ENCODE measurements around the gene SCFD2. TPM values are rescaled to one million over a fixed set of nuclear protein-coding genes. Genes with fewer than 3 reads are reported as not detected.

SCFD2 gene
- total and polyA plus RNA-seq, 4 donors = 5.2 to 28.7 (median 16.4) TPM

DNA sequence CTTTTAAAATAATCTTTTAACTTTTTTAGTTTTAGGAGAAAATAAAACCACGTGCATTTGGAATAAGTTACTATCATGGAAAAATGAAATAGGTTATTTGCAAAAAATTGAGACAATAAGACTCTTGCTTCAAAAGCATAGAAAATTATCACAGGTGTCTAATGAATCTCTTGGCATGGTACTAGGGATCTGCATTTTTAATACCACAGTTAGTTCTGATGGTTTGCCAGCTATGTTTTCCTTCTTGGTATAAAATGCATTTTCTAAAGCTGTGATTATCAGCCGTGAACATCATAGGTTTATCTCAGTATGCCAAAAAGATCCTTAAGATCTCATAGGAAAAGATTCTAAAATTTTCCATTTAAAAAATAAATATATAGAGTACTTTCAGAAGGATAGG is 419.9 kb downstream of the SCFD2 start:
- Histone ChIP-seq H3K27me3 (ENCODE audit: control insufficient read depth in 3 of 3, insufficient read depth in 3 of 3, low read length in 2 of 3) (no peaks in the 10 kb centered on the region), H3K27ac (ENCODE audit: low read depth in 1 of 2, low read length in 1 of 2) (peak overlapping the region in 1 of 2 donors; percentile 21), H3K4me3 (no peak overlapping the region), H3K9me3 (ENCODE audit: control insufficient read depth in 4 of 4, insufficient read depth in 3 of 4, low read length in 3 of 4) (no peaks in the 10 kb centered on the region), H3K36me3 (ENCODE audit: control insufficient read depth in 4 of 4, insufficient read depth in 4 of 4, low read length in 4 of 4) (no peaks in the 10 kb centered on the region), H3K9ac (ENCODE audit: insufficient read depth in 1 of 2, low read length in 2 of 2) (no peak overlapping the region), H3K4me1 (ENCODE audit: control insufficient read depth in 5 of 5, insufficient read depth in 5 of 5, low read length in 5 of 5) (peaks cover 0 to 9% (median 3%) of the 10 kb centered on the region in 5 donors)
- 93 to 95% methylated on average over 2 of the region's 2 CpGs for WGBS, 2 donors
- TF ChIP-seq, protein P1, sequence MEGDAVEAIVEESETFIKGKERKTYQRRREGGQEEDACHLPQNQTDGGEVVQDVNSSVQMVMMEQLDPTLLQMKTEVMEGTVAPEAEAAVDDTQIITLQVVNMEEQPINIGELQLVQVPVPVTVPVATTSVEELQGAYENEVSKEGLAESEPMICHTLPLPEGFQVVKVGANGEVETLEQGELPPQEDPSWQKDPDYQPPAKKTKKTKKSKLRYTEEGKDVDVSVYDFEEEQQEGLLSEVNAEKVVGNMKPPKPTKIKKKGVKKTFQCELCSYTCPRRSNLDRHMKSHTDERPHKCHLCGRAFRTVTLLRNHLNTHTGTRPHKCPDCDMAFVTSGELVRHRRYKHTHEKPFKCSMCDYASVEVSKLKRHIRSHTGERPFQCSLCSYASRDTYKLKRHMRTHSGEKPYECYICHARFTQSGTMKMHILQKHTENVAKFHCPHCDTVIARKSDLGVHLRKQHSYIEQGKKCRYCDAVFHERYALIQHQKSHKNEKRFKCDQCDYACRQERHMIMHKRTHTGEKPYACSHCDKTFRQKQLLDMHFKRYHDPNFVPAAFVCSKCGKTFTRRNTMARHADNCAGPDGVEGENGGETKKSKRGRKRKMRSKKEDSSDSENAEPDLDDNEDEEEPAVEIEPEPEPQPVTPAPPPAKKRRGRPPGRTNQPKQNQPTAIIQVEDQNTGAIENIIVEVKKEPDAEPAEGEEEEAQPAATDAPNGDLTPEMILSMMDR (IDR thresholded peaks at IDR 0.05; ENCODE audit: control extremely low read depth, extremely low read depth) = no peak
- DNase-seq (no peak), ATAC-seq (ENCODE audit: insufficient read depth, low FRiP score) (no peak)

DNA sequence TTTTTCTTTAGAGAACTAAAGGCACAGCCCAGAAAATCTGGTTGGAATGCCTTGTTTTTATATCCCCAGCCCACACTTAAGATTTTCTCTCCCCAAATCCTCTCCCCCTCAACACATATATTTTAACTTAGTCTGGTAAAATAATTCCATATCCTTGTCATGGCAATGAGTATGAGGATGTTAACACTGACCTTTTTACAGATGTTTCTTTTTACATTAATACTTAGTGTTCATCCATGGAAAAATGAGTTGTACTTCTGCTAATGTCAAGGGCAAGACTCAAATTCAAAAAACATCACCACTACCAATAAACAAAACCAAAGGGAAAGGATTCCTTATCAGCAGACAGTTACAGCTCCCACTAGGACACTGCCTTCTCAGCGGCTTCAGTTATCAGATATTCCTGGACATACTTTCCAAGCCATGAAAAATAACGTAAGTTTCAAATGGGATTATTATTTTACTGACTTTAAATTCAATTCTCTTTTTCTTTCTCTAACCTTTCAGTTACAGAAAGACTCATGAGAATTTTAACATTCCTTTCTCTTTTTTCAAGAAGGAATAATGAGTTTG is 420.4 kb downstream of the SCFD2 start:
- no peak overlapping the region for H3K4me3 ChIP-seq
- DNase-seq (peak in 1 of 3 donors; percentile 19), ATAC-seq (ENCODE audit: insufficient read depth, low FRiP score) (no peak)
- H3K27me3 ChIP-seq (ENCODE audit: control insufficient read depth in 3 of 3, insufficient read depth in 3 of 3, low read length in 2 of 3) = no peaks in the 10 kb centered on the region
- H3K9me3 ChIP-seq (ENCODE audit: control insufficient read depth in 4 of 4, insufficient read depth in 3 of 4, low read length in 3 of 4) = no peaks in the 10 kb centered on the region
- no peaks in the 10 kb centered on the region for H3K36me3 ChIP-seq (ENCODE audit: control insufficient read depth in 4 of 4, insufficient read depth in 4 of 4, low read length in 4 of 4)
- 82 to 83% methylated on average over 2 of the region's 2 CpGs for WGBS, 2 donors
- H3K27ac ChIP-seq (ENCODE audit: low read depth in 1 of 2, low read length in 1 of 2) = peak overlapping the region in 1 of 2 donors; percentile 56
- H3K9ac ChIP-seq (ENCODE audit: insufficient read depth in 1 of 2, low read length in 2 of 2) = no peak overlapping the region
- TF ChIP-seq, protein P1 (IDR thresholded peaks at IDR 0.05; ENCODE audit: control extremely low read depth, extremely low read depth) = no peak
- H3K4me1 ChIP-seq (ENCODE audit: control insufficient read depth in 5 of 5, insufficient read depth in 5 of 5, low read length in 5 of 5) = peaks cover 0 to 9% (median 3%) of the 10 kb centered on the region in 5 donors

DNA sequence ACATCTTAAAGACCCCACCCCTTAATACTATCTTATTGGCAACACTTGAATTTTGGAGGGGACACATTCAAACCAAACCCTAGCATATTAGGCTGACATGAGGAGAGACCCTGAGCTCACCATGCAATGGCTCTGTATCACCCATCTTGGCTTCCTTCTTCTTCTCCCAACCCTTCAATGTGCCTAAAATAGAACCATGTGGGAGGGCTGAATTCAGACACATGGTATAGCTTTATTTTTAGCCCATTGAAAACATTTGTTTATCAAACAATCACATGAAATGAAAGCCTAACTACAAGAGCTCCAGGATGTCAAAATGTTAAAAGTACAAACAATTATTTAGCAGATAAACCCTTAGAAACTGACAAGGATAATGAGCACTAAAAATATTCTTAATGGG is 422.2 kb downstream of the SCFD2 start:
- TF ChIP-seq, protein P1 (IDR thresholded peaks at IDR 0.05; ENCODE audit: control extremely low read depth, extremely low read depth) = no peak
- no peaks in the 10 kb centered on the region for H3K36me3 ChIP-seq (ENCODE audit: control insufficient read depth in 4 of 4, insufficient read depth in 4 of 4, low read length in 4 of 4)
- no peak overlapping the region for H3K9ac ChIP-seq (ENCODE audit: insufficient read depth in 1 of 2, low read length in 2 of 2)
- DNase-seq (no peak), ATAC-seq (ENCODE audit: insufficient read depth, low FRiP score) (no peak)
- no peaks in the 10 kb centered on the region for H3K27me3 ChIP-seq (ENCODE audit: control insufficient read depth in 3 of 3, insufficient read depth in 3 of 3, low read length in 2 of 3)
- H3K4me3 ChIP-seq = no peak overlapping the region
- peak overlapping the region in 1 of 2 donors; percentile 45 for H3K27ac ChIP-seq (ENCODE audit: low read depth in 1 of 2, low read length in 1 of 2)
- H3K4me1 ChIP-seq (ENCODE audit: control insufficient read depth in 5 of 5, insufficient read depth in 5 of 5, low read length in 5 of 5) = peaks cover 0 to 9% (median 3%) of the 10 kb centered on the region in 5 donors
- no peaks in the 10 kb centered on the region for H3K9me3 ChIP-seq (ENCODE audit: control insufficient read depth in 4 of 4, insufficient read depth in 3 of 4, low read length in 3 of 4)

DNA sequence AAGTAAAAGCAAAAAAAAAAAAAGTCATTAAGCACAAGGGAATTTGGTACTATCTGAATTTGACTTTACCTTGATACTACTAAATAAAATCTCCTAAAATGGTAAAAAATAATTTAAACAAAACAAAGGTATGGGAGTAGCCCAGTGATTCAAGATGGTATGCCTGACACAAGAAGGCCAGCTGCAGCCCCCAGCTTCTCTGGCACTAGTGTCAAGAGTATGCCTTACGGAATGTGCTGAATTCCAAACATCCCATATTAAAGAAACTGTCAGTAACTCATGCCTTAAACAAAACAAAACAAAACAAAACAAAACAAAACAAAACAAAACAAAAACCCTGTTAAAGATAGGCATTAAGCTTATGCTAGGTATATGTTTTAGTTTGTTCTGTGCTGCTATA is 422.9 kb downstream of the SCFD2 start:
- TF ChIP-seq, protein P1 (IDR thresholded peaks at IDR 0.05; ENCODE audit: control extremely low read depth, extremely low read depth) = no peak
- DNase-seq (no peak), ATAC-seq (ENCODE audit: insufficient read depth, low FRiP score) (no peak)
- no peak overlapping the region for H3K9ac ChIP-seq (ENCODE audit: insufficient read depth in 1 of 2, low read length in 2 of 2)
- no peaks in the 10 kb centered on the region for H3K9me3 ChIP-seq (ENCODE audit: control insufficient read depth in 4 of 4, insufficient read depth in 3 of 4, low read length in 3 of 4)
- no peaks in the 10 kb centered on the region for H3K27me3 ChIP-seq (ENCODE audit: control insufficient read depth in 3 of 3, insufficient read depth in 3 of 3, low read length in 2 of 3)
- H3K36me3 ChIP-seq (ENCODE audit: control insufficient read depth in 4 of 4, insufficient read depth in 4 of 4, low read length in 4 of 4) = no peaks in the 10 kb centered on the region
- H3K4me3 ChIP-seq = no peak overlapping the region
- 91 to 100% methylated on average over 1 of the region's 1 CpG for WGBS, 2 donors
- H3K27ac ChIP-seq (ENCODE audit: low read depth in 1 of 2, low read length in 1 of 2) = no peak overlapping the region
- peaks cover 0 to 7% (median 3%) of the 10 kb centered on the region in 5 donors for H3K4me1 ChIP-seq (ENCODE audit: control insufficient read depth in 5 of 5, insufficient read depth in 5 of 5, low read length in 5 of 5)

All from lung (tissue), 12 donors.